Activated CD4-positive, alpha-beta T cell treated with anti-CD3 and anti-CD28 coated beads, Interleukin-2, amount 10 ng/mL, durations not matched to agents 24 days and 14 days (primary cell): ENCODE measurements around the gene TEDC2. TPM values are rescaled to one million over a fixed set of nuclear protein-coding genes. Genes with fewer than 3 reads are reported as not detected.

ENCODE experiments used
- total RNA-seq: library from RNA; stranded (reverse); gene quantifications from 2 replicates; pipeline ENCODE4 v1.2.3, GENCODE V29; 2022

Gene TEDC2
- total RNA-seq, 1 donor from 2014 or later = 41.7 TPM

Other genes starting within 250 kb of the TEDC2 start
- 22.2 and 23.1 TPM in 2 replicates for gene BRICD5, start 249.2 kb upstream of the TEDC2 start, total RNA-seq
- gene PGP, start 245.3 kb upstream of the TEDC2 start, total RNA-seq = 38.7 and 38.9 TPM in 2 replicates
- gene E4F1, start 236.5 kb upstream of the TEDC2 start, total RNA-seq = 33.4 and 34.7 TPM in 2 replicates
- gene DNASE1L2, start 223.7 kb upstream of the TEDC2 start, total RNA-seq = 1.7 and 2.1 TPM in 2 replicates
- 34.1 and 38.7 TPM in 2 replicates for gene ECI1, start 208.5 kb upstream of the TEDC2 start, total RNA-seq
- 399 and 416 TPM in 2 replicates for gene RNPS1, start 192.0 kb upstream of the TEDC2 start, total RNA-seq
- gene ABCA3, start 119.4 kb upstream of the TEDC2 start, total RNA-seq = 8.3 and 9.2 TPM in 2 replicates
- 44.7 and 45.7 TPM in 2 replicates for gene CCNF, start 30.7 kb upstream of the TEDC2 start, total RNA-seq
- not detected in 2 replicates for gene NTN3, start 11.2 kb downstream of the TEDC2 start, total RNA-seq
- 16.6 and 20.9 TPM in 2 replicates for gene TBC1D24, start 15.0 kb downstream of the TEDC2 start, total RNA-seq
- gene ATP6V0C, start 53.8 kb downstream of the TEDC2 start, total RNA-seq = 105 and 122 TPM in 2 replicates
- 34.1 and 37.5 TPM in 2 replicates for gene AMDHD2, start 60.3 kb downstream of the TEDC2 start, total RNA-seq
- gene CEMP1, start 71.3 kb downstream of the TEDC2 start, total RNA-seq = 0.24 TPM in 1 of 2 replicates, not detected in the other
- 50.7 and 51.9 TPM in 2 replicates for gene PDPK1, start 77.9 kb downstream of the TEDC2 start, total RNA-seq
- gene KCTD5, start 222.4 kb downstream of the TEDC2 start, total RNA-seq = 54.4 and 57.0 TPM in 2 replicates